GM18870 (cell line): Measurements from ENCODE around the gene RMRP.
"Not testable (repeated sequence)": the region's sequence is repeated elsewhere in the genome, so short reads cannot be mapped to it uniquely, and the experiment has no call there.

Experiments
- ATAC-seq: cut with Tn5 transposase; IDR thresholded peaks from one replicate; pipeline ENCODE4 v1.9.1; 2021; ENCODE audit warnings: moderate library complexity; ENCODE audit not compliant: unreplicated experiment

Gene RMRP

GRCh38 chr9:35646153-35646532 is 11.7 kb downstream of the RMRP start:
- ATAC-seq: peak; percentile 6

GRCh38 chr9:35645736-35646135 is 12.1 kb downstream of the RMRP start:
- not testable (repeated sequence) for ATAC-seq

GRCh38 chr9:35643046-35643445 is 14.8 kb downstream of the RMRP start:
- no peak for ATAC-seq

- not testable (repeated sequence) for ATAC-seq
Observed at GRCh38 chr9:35641478-35641877, 16.3 kb downstream of the RMRP start.

- ATAC-seq: not testable (repeated sequence)
Observed at GRCh38 chr9:35640431-35640830, 17.4 kb downstream of the RMRP start.

- no peak for ATAC-seq
Observed at GRCh38 chr9:35639631-35640030, 18.2 kb downstream of the RMRP start.

- not testable (repeated sequence) for ATAC-seq
Observed at GRCh38 chr9:35639225-35639624, 18.6 kb downstream of the RMRP start.

GRCh38 chr9:35638751-35639150 is 19.1 kb downstream of the RMRP start:
- not testable (repeated sequence) for ATAC-seq

GRCh38 chr9:35637427-35637955 is 20.3 kb downstream of the RMRP start:
- ATAC-seq: not testable (repeated sequence)

- not testable (repeated sequence) for ATAC-seq
Observed at GRCh38 chr9:35636877-35637246, 21.0 kb downstream of the RMRP start.

GRCh38 chr9:35636135-35636876 is 21.5 kb downstream of the RMRP start:
- ATAC-seq: no peak

- ATAC-seq: no peak
Observed at GRCh38 chr9:35635730-35636129, 22.1 kb downstream of the RMRP start.

GRCh38 chr9:35629597-35629996 is 28.2 kb downstream of the RMRP start:
- ATAC-seq: no peak

GRCh38 chr9:35628389-35628991 is 29.3 kb downstream of the RMRP start:
- no peak for ATAC-seq

GRCh38 chr9:35627575-35627974 is 30.2 kb downstream of the RMRP start:
- ATAC-seq: no peak

GRCh38 chr9:35619800-35620158 is 38.0 kb downstream of the RMRP start:
- no peak for ATAC-seq

GRCh38 chr9:35618854-35619799 is 38.7 kb downstream of the RMRP start:
- ATAC-seq: no peak

GRCh38 chr9:35618325-35618727 is 39.5 kb downstream of the RMRP start, which contains the start of gene CD72:
CD72 (minus strand) TSS chr9:35618413; CDS start chr9:35618303, 110 bp downstream.
- no peak for ATAC-seq

GRCh38 chr9:35617548-35617947 is 40.3 kb downstream of the RMRP start:
- ATAC-seq: no peak

- no peak for ATAC-seq
Observed at GRCh38 chr9:35616681-35617459, 40.9 kb downstream of the RMRP start.
